ENCODE results near the gene NUP88. TPM values are rescaled to one million over a fixed set of nuclear protein-coding genes. Genes with fewer than 3 reads are reported as not detected.
"Not testable (repeated sequence)": the region's sequence is repeated elsewhere in the genome, so short reads cannot be mapped to it uniquely, and the experiment has no call there.

Gene NUP88
- total RNA-seq, 1 donor from 2014 or later = 42.4 TPM

GRCh38 chr17:5438716-5439445 is 19.4 kb upstream of the NUP88 start, which contains the start of gene C1QBP:
C1QBP (minus strand) TSS chr17:5439155; CDS start chr17:5439073, 82 bp downstream.
- H3K9me3 Mint-ChIP-seq (ENCODE audit: unreplicated experiment) = no peaks in the 10 kb centered on the region
- peaks cover 14% of the 10 kb centered on the region for H3K36me3 Mint-ChIP-seq (ENCODE audit: low read depth, unreplicated experiment)

GRCh38 chr17:5437721-5438317 is 18.4 kb upstream of the NUP88 start:
- Mint-ChIP-seq H3K4me1 (ENCODE audit: unreplicated experiment) (peaks cover 16% of the 10 kb centered on the region), H3K9me3 (ENCODE audit: unreplicated experiment) (no peaks in the 10 kb centered on the region), H3K27ac (ENCODE audit: unreplicated experiment) (peak overlapping the region; percentile 42), H3K27me3 (ENCODE audit: unreplicated experiment) (no peaks in the 10 kb centered on the region), H3K4me3 (ENCODE audit: unreplicated experiment) (peak overlapping the region; percentile 85), H3K36me3 (ENCODE audit: low read depth, unreplicated experiment) (peaks cover 20% of the 10 kb centered on the region)
- DNase-seq (ENCODE audit: low spot score) = no peak
- TF ChIP-seq CTCF (IDR thresholded peaks at IDR 0.05; ENCODE audit: unreplicated experiment) = no peak

More at GRCh38 chr17:5438716-5439445, 19.4 kb upstream of the NUP88 start, which contains the start of gene C1QBP:
- Mint-ChIP-seq H3K27ac (ENCODE audit: unreplicated experiment) (peak within 1 kb of the TSS; percentile 70), H3K4me3 (ENCODE audit: unreplicated experiment) (peak within 1 kb of the TSS; percentile 89), H3K27me3 (ENCODE audit: unreplicated experiment) (no peaks in the 10 kb centered on the region), H3K4me1 (ENCODE audit: unreplicated experiment) (peaks cover 16% of the 10 kb centered on the region)
- peak; percentile 98 for DNase-seq (ENCODE audit: low spot score)
- peak; percentile 100 for TF ChIP-seq CTCF (IDR thresholded peaks at IDR 0.05; ENCODE audit: unreplicated experiment)

- Mint-ChIP-seq H3K4me3 (ENCODE audit: unreplicated experiment) (peak overlapping the region; percentile 25), H3K36me3 (ENCODE audit: low read depth, unreplicated experiment) (peaks cover 36% of the 10 kb centered on the region)
- not testable (repeated sequence) for H3K27me3 Mint-ChIP-seq (ENCODE audit: unreplicated experiment)
Measured at GRCh38 chr17:5435781-5436315, 16.4 kb upstream of the NUP88 start.

GRCh38 chr17:5434984-5435383 is 15.5 kb upstream of the NUP88 start:
- H3K4me3 Mint-ChIP-seq (ENCODE audit: unreplicated experiment) = no peak overlapping the region
- H3K27ac Mint-ChIP-seq (ENCODE audit: unreplicated experiment) = no peak overlapping the region
- peaks cover 41% of the 10 kb centered on the region for H3K36me3 Mint-ChIP-seq (ENCODE audit: low read depth, unreplicated experiment)
- no peak for DNase-seq (ENCODE audit: low spot score)
- H3K4me1 Mint-ChIP-seq (ENCODE audit: unreplicated experiment) = peaks cover 15% of the 10 kb centered on the region
- peaks cover 4% of the 10 kb centered on the region for H3K27me3 Mint-ChIP-seq (ENCODE audit: unreplicated experiment)
- no peaks in the 10 kb centered on the region for H3K9me3 Mint-ChIP-seq (ENCODE audit: unreplicated experiment)
- TF ChIP-seq CTCF (IDR thresholded peaks at IDR 0.05; ENCODE audit: unreplicated experiment) = no peak

More at GRCh38 chr17:5435781-5436315, 16.4 kb upstream of the NUP88 start:
- DNase-seq (ENCODE audit: low spot score); H3K9me3 Mint-ChIP-seq (ENCODE audit: unreplicated experiment): not testable (repeated sequence)
- Mint-ChIP-seq H3K27ac (ENCODE audit: unreplicated experiment) (peak overlapping the region; percentile 64), H3K4me1 (ENCODE audit: unreplicated experiment) (peaks cover 16% of the 10 kb centered on the region)

- Mint-ChIP-seq H3K9me3 (ENCODE audit: unreplicated experiment) (no peaks in the 10 kb centered on the region), H3K4me3 (ENCODE audit: unreplicated experiment) (peak overlapping the region; percentile 47), H3K36me3 (ENCODE audit: low read depth, unreplicated experiment) (peaks cover 50% of the 10 kb centered on the region), H3K27me3 (ENCODE audit: unreplicated experiment) (peaks cover 4% of the 10 kb centered on the region), H3K4me1 (ENCODE audit: unreplicated experiment) (no peaks in the 10 kb centered on the region), H3K27ac (ENCODE audit: unreplicated experiment) (no peak overlapping the region)
- DNase-seq (ENCODE audit: low spot score) = no peak
- TF ChIP-seq CTCF (IDR thresholded peaks at IDR 0.05; ENCODE audit: unreplicated experiment) = no peak
Measured at GRCh38 chr17:5431949-5432556, 12.6 kb upstream of the NUP88 start.

GRCh38 chr17:5431234-5431633 is 11.8 kb upstream of the NUP88 start:
- H3K27ac Mint-ChIP-seq (ENCODE audit: unreplicated experiment); DNase-seq (ENCODE audit: low spot score); H3K27me3 Mint-ChIP-seq (ENCODE audit: unreplicated experiment); H3K9me3 Mint-ChIP-seq (ENCODE audit: unreplicated experiment); H3K4me1 Mint-ChIP-seq (ENCODE audit: unreplicated experiment): not testable (repeated sequence)
- H3K36me3 Mint-ChIP-seq (ENCODE audit: low read depth, unreplicated experiment) = peaks cover 47% of the 10 kb centered on the region
- H3K4me3 Mint-ChIP-seq (ENCODE audit: unreplicated experiment) = peak overlapping the region; percentile 3

Measured in endothelial cell (in vitro differentiated cells).